Neural cell (in vitro differentiated cells): Measurements from ENCODE around the gene ASPSCR1. TPM values are rescaled to one million over a fixed set of nuclear protein-coding genes. Genes with fewer than 3 reads are reported as not detected.

Experiments used
- H2AFZ ChIP-seq: fragments of 200-600, 300-800 bp; sonication (generic), shearing (Covaris generic); 2 replicates; pipeline ENCODE4 v1.6.0; 2014; ENCODE audit warnings: low read depth, mild to moderate bottlenecking, antibody characterized with exemption, low read length, moderate library complexity
- H3F3A ChIP-seq: fragments of 200-600 bp; shearing (Covaris generic); 2 replicates; pipeline ENCODE4 v1.6.1; 2016; ENCODE audit warnings: mild to moderate bottlenecking, moderate library complexity, mixed read lengths, antibody characterized with exemption, low read length; ENCODE audit not compliant: insufficient read depth, poor library complexity, severe bottlenecking
- H3K27ac ChIP-seq: fragments of 200-600, 300-800 bp; sonication (generic), shearing (Covaris generic); 2 replicates; pipeline ENCODE4 v1.5.1; 2014; ENCODE audit warnings: mild to moderate bottlenecking, low read length, moderate library complexity
- H3K27me3 ChIP-seq: fragments of 300-800, 200-600 bp; sonication (generic), shearing (Covaris generic); 2 replicates; pipeline ENCODE4 v1.6.0; 2014; ENCODE audit warnings: mild to moderate bottlenecking, low read depth, low read length, moderate library complexity; ENCODE audit not compliant: insufficient read depth
- H3K36me3 ChIP-seq: fragments of 300-800, 200-600 bp; sonication (generic), shearing (Covaris generic); 2 replicates; pipeline ENCODE4 v1.5.1; 2014; ENCODE audit warnings: mild to moderate bottlenecking, antibody characterized with exemption, low read length, moderate library complexity; ENCODE audit not compliant: insufficient read depth
- H3K4me2 ChIP-seq: fragments of 300-800, 200-600 bp; sonication (generic), shearing (Covaris generic); 2 replicates; pipeline ENCODE4 v1.6.0; 2014; ENCODE audit warnings: mild to moderate bottlenecking, low read length
- H3K4me3 ChIP-seq: fragments of 300-800, 200-600 bp; sonication (generic), shearing (Covaris generic); 2 replicates; pipeline ENCODE4 v1.5.1; 2014; ENCODE audit warnings: mild to moderate bottlenecking, low read length, moderate library complexity
- H3K79me2 ChIP-seq: fragments of 200-600 bp; shearing (Covaris generic); replicated peaks from 2 replicates; pipeline ENCODE4 v1.6.0; 2014; ENCODE audit warnings: mild to moderate bottlenecking, low read length, moderate library complexity; ENCODE audit not compliant: insufficient read depth
- H3K9ac ChIP-seq: fragments of 300-800, 200-600 bp; sonication (generic), shearing (Covaris generic); 2 replicates; pipeline ENCODE4 v1.6.1; 2016; ENCODE audit warnings: mild to moderate bottlenecking, low read length, mixed read lengths
- H3K9me2 ChIP-seq: fragments of 200-600 bp; shearing (Covaris generic); 2 replicates; pipeline ENCODE4 v1.6.1; 2016; ENCODE audit warnings: mild to moderate bottlenecking, low read length, mixed read lengths; ENCODE audit not compliant: insufficient read depth
- H3K9me3 ChIP-seq: fragments of 200-600, 300-800 bp; sonication (generic), shearing (Covaris generic); 2 replicates; pipeline ENCODE4 v1.6.1; 2016; ENCODE audit warnings: mild to moderate bottlenecking, mixed run types, low read length, moderate library complexity, mixed read lengths
- H4K20me1 ChIP-seq: fragments of 200-600 bp; shearing (Covaris generic); 2 replicates; pipeline ENCODE4 v1.6.1; 2016; ENCODE audit warnings: mild to moderate bottlenecking, mixed run types; ENCODE audit not compliant: insufficient read depth
- CTCF ChIP-seq: fragments of 450-650 bp; IDR thresholded peaks from 2 replicates; pipeline ENCODE4 v1.5.1; 2014; ENCODE audit warnings: antibody characterized with exemption, mild to moderate bottlenecking, moderate library complexity; ENCODE audit not compliant: poor library complexity, severe bottlenecking
- EP300 ChIP-seq: fragments of 450-650 bp; conservative IDR thresholded peaks from 2 replicates; pipeline ENCODE4 v1.6.1; 2014; ENCODE audit warnings: antibody characterized with exemption, mild to moderate bottlenecking, moderate library complexity; ENCODE audit not compliant: poor library complexity, severe bottlenecking
- EZH2 ChIP-seq: fragments of 200-600, 300-800 bp; shearing (Covaris generic), sonication (generic); IDR thresholded peaks from 2 replicates; pipeline ENCODE4 v1.6.1; 2014; ENCODE audit warnings: antibody characterized with exemption, low read length, borderline replicate concordance, mild to moderate bottlenecking; ENCODE audit not compliant: insufficient read depth, poor library complexity, severe bottlenecking
- MXI1 ChIP-seq: fragments of 450-650 bp; conservative IDR thresholded peaks from 2 replicates; pipeline ENCODE4 v1.6.1; 2014; ENCODE audit warnings: antibody characterized with exemption, mild to moderate bottlenecking; ENCODE audit not compliant: poor library complexity, severe bottlenecking
- POLR2AphosphoS5 ChIP-seq: IDR thresholded peaks from 2 replicates; pipeline ENCODE4 v1.6.1; 2012
- RAD21 ChIP-seq: fragments of 450-650 bp; conservative IDR thresholded peaks from 2 replicates; pipeline ENCODE4 v1.6.1; 2014; ENCODE audit warnings: antibody characterized with exemption, mild to moderate bottlenecking, moderate library complexity
- REST ChIP-seq: IDR thresholded peaks from 2 replicates; pipeline ENCODE4 v1.6.1; 2012; ENCODE audit warnings: borderline replicate concordance
- SMC3 ChIP-seq: fragments of 450-650 bp; conservative IDR thresholded peaks from 2 replicates; pipeline ENCODE4 v1.6.1; 2014; ENCODE audit warnings: antibody characterized with exemption, mild to moderate bottlenecking, moderate library complexity; ENCODE audit not compliant: poor library complexity
- TAF1 ChIP-seq: IDR thresholded peaks from 2 replicates; pipeline ENCODE4 v1.6.1; 2012; ENCODE audit warnings: low read depth
- polyA plus RNA-seq: library from polyadenylated mRNA; depleted of rRNA; stranded (reverse); fragments of >200 nt; gene quantifications from 2 replicates; pipeline ENCODE4 v1.2.3, GENCODE V29; 2014

Gene ASPSCR1
- polyA plus RNA-seq, 1 donor from 2014 or later, result 28.0 TPM

- Histone ChIP-seq H3K4me3 (no peak overlapping the region), H3F3A (no peaks in the 10 kb centered on the region), H3K9ac (no peak overlapping the region), H3K79me2 (no peaks in the 10 kb centered on the region), H3K27me3 (no peaks in the 10 kb centered on the region), H3K9me2 (no peaks in the 10 kb centered on the region), H3K36me3 (no peaks in the 10 kb centered on the region), H3K27ac (no peak overlapping the region), H4K20me1 (no peaks in the 10 kb centered on the region), H3K4me2 (no peak overlapping the region), H2AFZ (no peak overlapping the region), H3K9me3 (no peaks in the 10 kb centered on the region)
- TF ChIP-seq CTCF (no peak), MXI1 (no peak), TAF1 (no peak), POLR2AphosphoS5 (no peak), EZH2 (no peak), EP300 (no peak), RAD21 (no peak), SMC3 (no peak), REST (no peak)
Measured at GRCh38 chr17:82014971-82015310, 37.5 kb downstream of the ASPSCR1 start.

GRCh38 chr17:82015311-82015971, 38.0 kb downstream of the ASPSCR1 start:
- no peak overlapping the region for H3K4me3 ChIP-seq
- H3F3A ChIP-seq, result no peaks in the 10 kb centered on the region
- no peaks in the 10 kb centered on the region for H3K27me3 ChIP-seq
- no peaks in the 10 kb centered on the region for H3K9me3 ChIP-seq
- H3K79me2 ChIP-seq, result no peaks in the 10 kb centered on the region
- no peak overlapping the region for H2AFZ ChIP-seq
- no peaks in the 10 kb centered on the region for H3K36me3 ChIP-seq
- H3K27ac ChIP-seq, result no peak overlapping the region
- H3K9ac ChIP-seq, result no peak overlapping the region
- TF ChIP-seq EZH2 (no peak), CTCF (no peak), MXI1 (no peak), POLR2AphosphoS5 (no peak), TAF1 (no peak), EP300 (no peak), REST (no peak), RAD21 (no peak), SMC3 (no peak)
- no peaks in the 10 kb centered on the region for H4K20me1 ChIP-seq
- H3K9me2 ChIP-seq, result no peaks in the 10 kb centered on the region
- H3K4me2 ChIP-seq, result no peak overlapping the region
